ENCODE results near the gene RAB27B.
"Not testable (repeated sequence)": the region's sequence is repeated elsewhere in the genome, so short reads cannot be mapped to it uniquely, and the experiment has no call there.

The RAB27B gene, protein sequence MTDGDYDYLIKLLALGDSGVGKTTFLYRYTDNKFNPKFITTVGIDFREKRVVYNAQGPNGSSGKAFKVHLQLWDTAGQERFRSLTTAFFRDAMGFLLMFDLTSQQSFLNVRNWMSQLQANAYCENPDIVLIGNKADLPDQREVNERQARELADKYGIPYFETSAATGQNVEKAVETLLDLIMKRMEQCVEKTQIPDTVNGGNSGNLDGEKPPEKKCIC

DNA sequence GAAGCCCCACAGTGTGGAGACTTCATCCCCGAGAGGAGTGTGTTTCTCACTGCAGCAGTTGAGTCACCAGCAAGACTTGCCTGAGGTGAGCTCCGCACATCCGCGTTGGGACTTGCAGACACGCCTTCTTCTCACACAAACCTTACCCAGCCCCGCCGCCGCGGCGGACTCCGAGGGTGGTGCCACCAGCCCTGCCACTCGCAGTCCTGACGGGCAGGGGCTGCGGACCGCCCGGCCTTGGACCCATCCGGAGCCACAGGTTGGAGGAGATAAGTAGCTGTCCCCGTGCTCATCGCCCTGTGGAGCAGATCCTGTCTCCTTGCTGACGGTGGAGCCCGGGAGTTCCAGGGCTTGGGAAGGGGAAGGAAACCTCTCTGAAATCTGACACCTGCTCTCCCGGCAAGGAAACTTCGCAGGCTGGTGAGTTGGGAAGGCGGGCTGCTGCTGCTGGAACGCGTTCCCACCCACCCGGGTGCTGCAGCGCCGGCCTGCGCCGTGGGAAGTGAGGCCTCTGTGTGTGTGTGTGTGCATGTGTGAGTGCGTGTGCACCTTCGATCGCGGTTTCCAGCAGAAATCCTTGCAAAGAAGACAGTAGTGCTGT lies at the start of gene RAB27B:
Gene RAB27B, plus strand, starts transcription at position 197 of the 601 bp plus-strand sequence. CDS start 49,109 bp downstream, outside the sequence.
- in situ Hi-C loops (cut with MboI; ENCODE audit: low sequenced_read_pairs), result no loop called here

DNA sequence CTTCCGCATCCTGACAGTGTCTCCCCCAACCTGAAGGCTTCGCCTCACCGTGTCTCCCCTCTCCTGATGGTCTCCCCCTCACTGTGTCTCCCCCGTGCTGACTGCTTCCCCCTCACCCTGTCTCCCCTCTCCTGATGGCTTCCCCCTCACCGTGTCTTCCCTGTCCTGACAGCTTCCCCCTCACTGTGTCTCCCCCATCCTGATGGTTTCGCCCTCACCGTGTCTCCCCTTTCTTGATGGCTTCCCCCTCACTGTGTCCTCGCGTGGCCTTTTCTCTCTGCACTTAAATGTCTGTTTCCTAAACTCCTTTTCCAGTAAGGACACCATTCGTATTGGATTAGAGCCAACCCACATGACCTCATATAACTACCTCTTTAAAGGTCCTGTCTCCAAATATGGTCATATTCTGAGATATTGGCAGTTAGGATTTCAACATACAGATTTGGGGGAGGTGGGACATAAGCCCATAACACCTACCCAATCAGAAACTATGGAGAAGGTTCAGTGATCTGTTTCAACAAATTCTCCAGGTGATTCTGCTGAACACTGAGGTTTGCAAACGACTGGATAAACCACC lies 47.9 kb upstream of the RAB27B start:
- in situ Hi-C loops (cut with MboI; ENCODE audit: low sequenced_read_pairs), result no loop called here

DNA sequence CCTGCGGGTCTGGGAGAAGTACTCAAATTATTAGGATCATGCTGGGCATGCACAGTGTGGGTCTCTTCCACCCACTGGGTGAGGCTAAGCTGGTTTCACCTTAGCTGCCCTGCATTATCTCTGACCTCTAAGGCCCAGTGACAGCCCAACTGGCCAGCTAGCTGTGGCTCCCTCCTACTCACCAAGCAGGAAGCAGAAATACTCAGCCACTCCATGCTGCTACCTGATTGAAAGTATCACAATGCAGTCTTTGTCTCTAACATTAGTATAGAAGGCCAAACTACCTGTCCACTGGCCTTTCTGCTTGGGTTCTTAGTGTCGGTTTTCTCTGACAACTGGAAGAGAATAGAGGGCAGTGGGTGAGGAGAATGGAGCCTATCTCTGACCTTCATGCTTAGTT lies 47.3 kb upstream of the RAB27B start:
- in situ Hi-C loops (cut with MboI; ENCODE audit: low sequenced_read_pairs), result no loop called here

DNA sequence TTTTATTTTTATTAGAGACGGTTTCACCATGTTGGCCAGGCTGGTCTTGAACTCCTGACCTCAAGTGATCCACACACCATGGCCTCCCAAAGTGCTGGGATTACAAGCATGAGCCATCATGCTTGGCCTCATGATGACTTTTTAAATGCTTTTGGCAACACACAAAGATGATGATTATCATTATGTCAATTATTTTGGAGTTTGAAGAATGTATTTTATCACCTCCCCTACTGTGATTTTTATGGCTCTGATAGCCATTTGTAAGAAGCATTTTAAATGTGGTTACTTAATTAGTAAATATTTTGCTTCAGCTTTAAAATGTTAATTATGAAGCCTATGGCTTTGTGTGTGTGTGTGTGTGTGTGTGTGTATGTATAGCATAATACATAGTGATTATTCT lies 45.1 kb upstream of the RAB27B start:
- in situ Hi-C loops (cut with MboI; ENCODE audit: low sequenced_read_pairs), result no loop called here

DNA sequence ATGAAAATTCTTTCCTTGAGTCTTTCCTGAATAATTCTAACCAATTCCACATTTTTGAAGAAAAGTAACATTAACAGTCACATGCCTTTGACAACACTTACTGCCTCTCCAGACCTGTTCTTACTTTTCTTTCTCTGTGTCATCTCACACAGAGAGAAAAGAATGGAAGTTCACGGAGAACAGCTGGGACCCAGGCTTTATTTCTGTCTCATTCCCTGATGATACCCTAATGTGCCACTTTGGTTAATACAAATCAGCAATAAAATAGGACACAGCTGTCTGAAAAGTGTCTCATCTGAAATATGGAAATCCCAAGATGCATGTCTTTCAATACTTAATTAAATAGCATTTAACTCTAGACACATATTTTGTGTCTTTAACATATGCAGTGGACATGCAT lies 42.1 kb upstream of the RAB27B start:
- in situ Hi-C loops (cut with MboI; ENCODE audit: low sequenced_read_pairs), result no loop called here

DNA sequence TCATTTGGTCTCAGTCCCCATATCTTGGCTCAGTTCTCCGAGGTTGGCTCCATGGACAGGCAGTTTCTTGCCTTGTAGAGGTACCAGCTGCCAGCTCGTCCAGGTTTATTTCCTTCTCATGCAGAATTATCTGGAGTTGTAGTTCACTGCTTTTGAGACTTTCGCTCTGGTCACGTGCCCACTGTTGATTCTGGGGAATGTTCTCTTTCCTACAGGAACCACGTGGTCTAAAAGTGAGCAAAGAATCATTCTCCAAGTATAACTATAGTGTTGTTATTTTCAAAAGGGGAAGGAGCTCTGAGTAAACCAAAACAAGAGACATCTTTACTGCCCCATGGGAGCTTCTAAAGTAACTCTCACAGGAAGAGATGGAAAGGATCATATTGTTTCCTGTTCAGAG lies 41.2 kb upstream of the RAB27B start:
- in situ Hi-C loops (cut with MboI; ENCODE audit: low sequenced_read_pairs), result no loop called here

DNA sequence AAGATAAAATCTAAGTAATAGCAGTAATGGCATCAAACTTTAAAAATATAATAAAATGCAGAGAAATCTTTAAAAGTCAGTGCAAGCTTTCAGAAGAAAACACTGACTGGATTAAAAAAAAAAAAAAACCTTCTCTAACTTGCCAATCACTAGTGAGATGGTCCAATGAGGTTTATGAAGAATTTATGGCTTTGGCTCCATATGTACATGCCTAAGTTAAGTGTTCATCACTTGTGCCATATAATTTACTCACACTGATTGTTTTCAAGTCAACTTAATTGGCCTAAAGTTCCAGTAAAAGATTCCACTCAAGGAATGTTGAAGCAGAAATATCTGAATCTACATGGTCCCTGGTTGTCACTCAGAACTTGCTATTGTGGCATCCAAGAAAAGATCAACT lies 40.7 kb upstream of the RAB27B start:
- in situ Hi-C loops (cut with MboI; ENCODE audit: low sequenced_read_pairs), result no loop called here

DNA sequence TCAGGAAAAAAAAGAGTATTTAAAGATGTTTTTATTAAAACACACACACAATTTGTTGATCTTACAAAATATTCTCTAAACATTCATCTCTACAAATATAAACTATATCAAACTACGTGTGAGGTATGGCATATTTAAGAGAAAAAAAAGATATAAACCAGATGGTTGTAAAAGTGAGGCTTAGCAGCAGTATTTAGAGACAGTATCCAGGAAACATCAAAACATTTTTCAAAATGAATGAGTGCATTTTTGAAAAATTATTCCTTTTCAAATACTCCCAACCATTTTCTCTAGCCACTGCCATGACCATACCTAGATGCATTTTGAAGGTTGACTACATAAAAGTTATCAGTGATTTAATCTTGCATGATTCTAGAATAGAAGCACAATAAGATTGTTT lies 38.2 kb upstream of the RAB27B start:
- in situ Hi-C loops (cut with MboI; ENCODE audit: low sequenced_read_pairs), result no loop called here

DNA sequence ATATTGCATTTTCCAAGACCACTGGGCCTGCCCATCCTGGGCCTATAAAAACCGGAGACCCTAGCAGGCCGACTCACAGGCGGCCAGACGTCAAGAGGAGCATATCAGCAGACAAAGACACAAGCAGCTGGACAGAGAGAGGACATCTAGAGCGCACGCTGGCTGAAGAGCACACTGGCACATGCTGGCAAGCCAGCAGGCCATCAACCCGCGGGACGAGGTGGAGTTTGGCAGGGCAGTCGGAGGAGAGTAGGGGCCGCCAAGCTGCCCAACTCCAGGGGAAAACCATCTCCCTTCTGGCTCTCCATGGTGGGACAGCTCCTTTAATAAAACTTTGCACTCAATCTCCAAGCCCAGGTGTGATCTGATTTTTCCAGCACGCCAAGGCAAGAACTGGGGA lies 36.6 kb upstream of the RAB27B start:
- in situ Hi-C loops (cut with MboI; ENCODE audit: low sequenced_read_pairs), result no loop called here

DNA sequence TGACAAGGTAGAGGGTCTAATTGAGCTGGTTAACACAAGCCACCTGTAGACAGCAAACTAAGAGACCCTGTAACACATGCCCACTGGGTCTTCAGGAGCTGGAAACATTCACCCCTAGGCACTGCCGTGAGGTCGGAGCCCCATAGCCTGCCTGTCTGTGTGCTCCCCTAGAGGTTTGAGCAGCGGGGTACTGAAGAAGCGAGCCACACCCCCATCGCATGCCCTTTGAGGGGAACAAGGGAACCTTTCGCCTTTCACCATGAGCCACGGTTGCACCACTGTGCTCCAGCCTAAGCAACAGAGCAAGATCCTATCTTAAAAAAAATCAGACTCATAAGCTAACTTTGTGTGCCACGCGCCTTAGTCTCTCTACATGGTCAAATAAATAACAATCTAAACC lies 36.2 kb upstream of the RAB27B start:
- in situ Hi-C loops (cut with MboI; ENCODE audit: low sequenced_read_pairs), result no loop called here

DNA sequence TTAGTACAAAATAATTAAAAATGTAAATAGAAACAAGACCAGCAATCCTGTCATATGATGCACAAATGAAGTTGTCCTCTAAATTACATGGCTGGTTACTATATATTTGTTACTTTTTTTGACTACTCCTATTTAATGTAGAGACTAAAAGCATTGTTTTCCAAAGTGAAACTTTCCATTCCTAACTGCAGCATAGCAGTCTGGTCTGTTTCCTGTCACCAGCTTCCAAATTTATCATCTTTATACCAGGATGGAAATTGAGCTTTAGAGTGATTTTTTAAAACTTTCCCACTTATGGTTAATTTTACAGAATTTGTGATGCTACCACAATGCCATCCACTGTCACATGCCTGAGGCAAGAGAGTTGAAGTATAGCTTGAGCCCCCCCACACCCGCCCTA lies 33.5 kb upstream of the RAB27B start:
- in situ Hi-C loops (cut with MboI; ENCODE audit: low sequenced_read_pairs), result no loop called here

DNA sequence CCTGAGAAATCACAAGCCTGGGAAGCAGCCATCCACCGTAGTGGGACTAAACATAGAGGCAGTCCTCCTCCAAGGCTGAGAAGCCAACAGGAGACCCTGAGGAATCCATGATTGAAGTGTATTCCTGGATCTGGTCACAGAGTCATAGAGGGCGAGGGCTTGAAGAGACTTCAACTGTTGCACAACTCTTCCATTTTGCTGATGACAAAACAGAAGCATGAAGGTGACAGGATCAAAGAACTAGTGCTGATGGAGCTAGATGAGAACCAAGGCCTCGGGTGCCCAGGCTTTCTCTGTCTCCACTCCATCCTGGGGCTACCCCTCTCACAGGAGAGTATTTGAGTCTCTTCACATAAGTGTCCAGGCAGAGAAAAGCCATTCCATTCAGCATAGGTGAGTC lies 30.1 kb upstream of the RAB27B start:
- in situ Hi-C loops (cut with MboI; ENCODE audit: low sequenced_read_pairs), result no loop called here

DNA sequence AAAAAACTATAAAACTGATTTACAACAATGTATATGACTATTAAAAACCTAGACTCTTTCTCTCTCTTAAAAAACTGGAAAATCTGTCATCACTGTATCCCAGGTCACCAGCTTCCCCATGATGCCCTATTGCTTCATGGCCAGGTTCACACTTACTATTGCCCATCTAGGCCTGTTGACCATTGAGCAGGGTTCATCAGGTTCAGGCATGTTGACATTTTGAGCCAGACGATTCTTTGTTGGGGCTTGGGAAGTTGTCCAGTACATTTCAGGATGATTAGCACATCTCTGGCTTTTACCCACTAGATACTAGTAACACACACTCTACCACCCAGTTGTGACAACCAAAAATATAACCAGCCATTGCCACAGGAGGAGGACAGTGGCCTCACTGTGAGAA lies 26.9 kb upstream of the RAB27B start:
- in situ Hi-C loops (cut with MboI; ENCODE audit: low sequenced_read_pairs), result no loop called here

DNA sequence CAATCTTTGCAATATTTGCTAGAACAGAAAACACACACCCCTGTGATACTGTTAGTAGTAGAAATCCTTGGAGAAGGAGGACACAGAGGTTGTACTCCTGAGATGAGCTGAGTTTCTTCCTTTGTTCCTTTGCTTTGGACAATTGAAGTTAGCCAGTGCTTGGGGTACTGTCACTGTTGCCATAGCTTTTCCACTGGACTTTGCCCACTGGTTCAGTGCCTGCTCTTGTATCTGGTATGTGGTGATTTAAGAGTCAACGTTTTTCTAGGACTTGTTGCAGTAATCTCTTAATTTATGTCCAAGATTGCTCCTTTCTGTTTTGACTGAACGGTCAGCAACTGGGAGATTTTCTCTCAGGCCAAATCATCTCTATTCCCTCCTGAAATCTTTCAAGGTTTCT lies 26.1 kb upstream of the RAB27B start:
- in situ Hi-C loops (cut with MboI; ENCODE audit: low sequenced_read_pairs), result no loop called here

DNA sequence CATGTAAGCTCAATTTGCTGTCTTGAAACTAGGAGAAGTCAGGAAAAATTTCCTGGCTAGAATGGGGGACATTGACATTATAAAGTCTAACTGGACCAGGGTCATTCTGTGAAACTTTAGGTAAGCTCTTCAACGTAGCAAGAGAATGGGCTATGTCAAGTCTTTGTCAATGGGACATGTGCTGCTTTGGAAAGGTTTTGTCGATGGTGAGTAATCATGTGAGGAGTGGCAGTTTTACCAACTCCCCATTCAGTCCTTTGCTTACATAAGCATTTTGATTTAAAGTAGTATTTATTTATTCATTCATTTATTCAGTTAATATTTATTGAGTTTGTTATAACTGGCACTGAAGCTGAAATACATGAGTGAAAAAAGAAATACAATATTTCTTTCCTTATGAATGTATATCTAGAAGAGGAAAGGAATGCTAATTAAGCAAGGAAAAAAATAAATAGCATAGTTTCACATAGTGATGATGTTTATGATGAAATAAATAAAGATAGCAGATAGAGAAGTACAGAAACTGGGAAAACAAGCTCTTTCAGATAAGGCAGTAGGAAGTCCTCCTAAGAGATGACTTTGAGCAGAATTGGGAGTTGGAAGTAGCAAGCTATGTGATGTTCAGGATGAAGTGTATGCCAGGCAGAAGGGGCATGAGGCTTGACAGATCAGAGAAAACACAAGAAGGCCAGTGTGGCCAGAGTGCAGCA lies 25.4 kb upstream of the RAB27B start:
- in situ Hi-C loops (cut with MboI; ENCODE audit: low sequenced_read_pairs), result no loop called here

DNA sequence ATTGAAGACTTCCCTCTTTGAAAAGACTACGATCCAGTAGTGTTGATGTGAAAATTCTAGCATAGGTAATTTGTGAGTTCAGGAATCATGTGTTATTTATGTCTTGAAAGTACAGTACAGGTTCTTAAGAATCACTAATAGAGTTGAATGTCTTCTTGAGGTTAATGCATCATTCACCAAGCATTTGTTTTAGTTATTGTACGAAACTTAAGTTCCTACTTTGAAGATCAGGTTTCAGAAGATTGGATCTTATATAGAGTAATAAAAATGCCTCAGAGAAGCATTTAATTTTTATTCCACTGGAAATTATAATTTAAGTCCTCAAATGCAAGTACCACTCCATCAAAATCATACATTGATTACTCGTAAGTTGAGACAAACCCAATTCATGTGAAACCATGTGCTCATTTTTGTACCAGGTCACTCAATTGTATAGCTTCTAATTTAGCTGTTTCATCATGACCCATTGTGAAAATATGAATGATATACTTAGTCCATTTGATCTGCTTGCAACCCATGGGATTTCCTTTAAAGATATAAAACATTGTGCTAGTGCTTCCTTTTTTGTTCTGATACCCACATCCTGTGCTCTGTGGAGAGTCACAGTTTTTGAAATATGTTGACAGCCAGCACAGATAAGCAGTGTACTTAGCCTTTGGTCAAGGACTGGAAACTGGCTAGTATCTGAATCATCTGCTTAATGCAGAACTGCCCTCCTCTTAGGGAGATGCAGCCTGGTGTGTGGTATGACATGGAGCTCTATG lies 22.5 kb upstream of the RAB27B start:
- in situ Hi-C loops (cut with MboI; ENCODE audit: low sequenced_read_pairs), result no loop called here

DNA sequence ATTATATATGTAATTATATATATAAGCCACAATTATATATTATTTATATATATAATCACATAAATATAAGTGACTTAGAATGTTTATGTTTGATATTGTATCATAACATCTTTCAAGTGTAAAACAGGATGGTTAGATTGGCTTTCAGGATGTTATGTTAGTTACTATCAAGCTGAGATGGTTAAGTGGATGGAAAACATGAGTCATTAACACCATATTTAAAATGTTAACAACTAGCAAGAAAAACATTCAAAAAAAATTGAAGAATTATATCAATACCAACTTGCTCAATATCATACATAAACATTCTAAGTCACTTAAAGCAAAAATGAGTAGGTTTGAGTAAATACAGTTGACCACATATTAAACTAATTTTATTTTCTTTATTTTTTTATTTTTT lies 21.8 kb upstream of the RAB27B start:
- in situ Hi-C loops (cut with MboI; ENCODE audit: low sequenced_read_pairs), result no loop called here

DNA sequence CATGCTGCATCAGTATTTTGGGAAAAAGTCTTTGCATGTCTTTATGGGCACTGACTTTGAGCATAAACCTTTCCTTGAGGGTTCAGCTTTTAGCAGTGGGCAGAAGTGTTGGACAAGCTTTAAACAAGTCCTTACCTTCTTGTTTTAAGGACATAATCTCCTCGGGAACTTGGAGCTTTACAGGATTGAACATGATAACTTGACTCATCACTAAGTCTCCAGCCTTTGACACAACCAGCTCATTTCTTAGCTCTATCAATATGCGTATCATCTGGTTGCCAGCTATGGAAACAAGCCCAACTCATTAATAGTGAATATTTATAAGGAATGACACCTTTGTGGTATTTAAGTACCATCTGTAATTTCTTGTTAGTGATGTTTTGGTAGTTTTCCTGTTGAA lies 21.0 kb upstream of the RAB27B start:
- in situ Hi-C loops (cut with MboI; ENCODE audit: low sequenced_read_pairs), result no loop called here

DNA sequence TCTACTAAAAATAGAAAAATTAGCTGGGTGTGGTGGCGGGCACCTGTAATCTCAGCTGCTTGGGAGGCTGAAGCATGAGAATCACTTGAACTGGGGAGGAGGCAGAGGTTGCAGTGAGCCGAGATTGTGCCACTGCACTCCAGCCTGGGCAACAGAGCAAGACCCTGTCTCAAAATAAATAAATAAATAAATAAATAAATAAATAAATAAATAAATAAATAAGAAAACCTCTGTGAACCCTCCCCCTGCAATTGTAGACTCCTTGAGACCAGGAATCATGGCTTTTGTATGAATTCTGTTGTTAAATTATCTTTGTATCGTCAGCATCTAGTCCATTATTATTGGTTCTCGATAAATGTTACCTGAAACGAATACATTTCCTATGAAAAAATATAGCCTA lies 17.6 kb upstream of the RAB27B start:
- in situ Hi-C loops (cut with MboI; ENCODE audit: low sequenced_read_pairs), result not testable (repeated sequence)

DNA sequence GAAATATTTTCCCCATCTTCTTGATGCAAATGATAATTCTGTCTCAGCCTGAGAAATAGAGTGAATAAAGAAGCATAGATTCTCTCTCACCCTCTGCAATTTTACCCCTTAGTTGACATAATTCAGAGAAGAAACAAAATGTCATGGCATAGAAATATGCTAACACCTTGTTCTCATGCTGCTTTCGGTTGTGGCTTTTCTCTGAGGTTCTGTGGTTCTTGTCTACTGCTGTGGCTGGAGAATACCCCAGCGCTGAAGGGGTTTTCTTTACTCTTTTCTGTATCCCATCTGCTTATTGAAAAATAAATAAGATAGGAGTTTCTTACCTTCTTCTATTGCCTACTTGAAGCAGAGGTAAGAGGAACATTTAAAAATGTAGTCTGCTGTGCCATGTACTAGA lies 15.4 kb upstream of the RAB27B start:
- in situ Hi-C loops (cut with MboI; ENCODE audit: low sequenced_read_pairs), result no loop called here

DNA sequence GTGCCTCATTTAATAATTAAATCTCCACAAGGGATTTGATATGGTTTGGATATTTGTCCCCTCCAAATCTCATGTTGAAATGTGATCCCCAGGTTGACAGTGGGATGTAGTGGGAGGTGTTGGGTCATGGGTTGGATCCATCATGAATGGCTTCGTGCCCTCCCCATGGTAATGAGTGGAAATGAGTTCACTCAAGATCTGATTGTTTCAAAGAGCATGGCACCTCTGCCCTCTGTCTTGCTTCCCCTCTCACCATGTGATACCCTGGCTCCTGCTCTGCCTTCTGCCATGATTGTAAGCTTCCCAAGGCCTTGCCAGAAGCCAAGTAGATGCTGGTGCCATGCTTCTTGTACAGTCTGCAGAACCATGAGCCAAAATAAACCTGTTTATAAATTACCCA lies 15.0 kb upstream of the RAB27B start:
- in situ Hi-C loops (cut with MboI; ENCODE audit: low sequenced_read_pairs), result no loop called here
